HepG2 (cell line): ENCODE measurements around the gene SAMD4A. TPM values are rescaled to one million over a fixed set of nuclear protein-coding genes. Genes with fewer than 3 reads are reported as not detected.

Experiments
- ATAC-seq: fragments of 200-7000 bp; cut with Tn5 transposase; 3 replicates; pipeline ENCODE4 v1.9.1; 2020; ENCODE audit warnings: mild to moderate bottlenecking, moderate library complexity
- BruUV-seq: library from RNA; stranded (reverse); fragments of 400-500 nt; replicated peaks from 2 replicates; lab custom pipeline; 2021; lab: Mats Ljungman, UMichigan
- CTCF ChIA-PET: fragments of 300-600 bp; formaldehyde crosslinking; extraction: SDS; loops from one replicate; lab custom pipeline; 2021; ENCODE audit warnings: low total read pairs, inconsistent platforms, low intra/inter-chr PET ratio; lab: Yijun Ruan, JAX
- POLR2A ChIA-PET: fragments of 350-600 bp; sonication (Branson Sonifier 250); formaldehyde crosslinking; loops from one replicate; lab custom pipeline; 2020; ENCODE audit warnings: antibody characterized with exemption, inconsistent platforms; lab: Yijun Ruan, JAX
- DNase-seq: peaks from one replicate; pipeline ENCODE4 v3.0.0-alpha.2; 2015; ENCODE audit warnings: low spot score
- FAIRE-seq: peaks from 3 replicates; lab custom pipeline; 2011; peaks lifted over from hg19 to GRCh38; lab: Jason Lieb, UNC
- H2AFZ ChIP-seq: one replicate; pipeline ENCODE4 v1.6.1; 2011; ENCODE audit warnings: low read length, inconsistent platforms
- H3K27ac ChIP-seq: fragments of 300-600 bp; 3 replicates; pipeline ENCODE4 v1.8.0; 2011; ENCODE audit warnings: mixed run types, mild to moderate bottlenecking, mixed read lengths, low read length, inconsistent platforms; ENCODE audit not compliant: insufficient read depth; ENCODE audit errors: extremely low read length
- H3K27me3 ChIP-seq, 2 experiments: fragments of 200-600 bp in 1 of 2; 2 replicates in 1 of 2; 3 replicates in 1 of 2; pipeline versions ENCODE4 v1.6.0 to v1.8.0; 2011; ENCODE audit warnings: low read length in 2 of 2, mild to moderate bottlenecking in 2 of 2, moderate library complexity in 2 of 2, inconsistent platforms in 1 of 2; ENCODE audit not compliant: insufficient read depth in 2 of 2, control insufficient read depth in 1 of 2
- H3K36me3 ChIP-seq, 2 experiments: fragments of 200-600 bp in 1 of 2; replicated peaks in 1 of 2; 2 replicates in 1 of 2; 3 replicates in 1 of 2; pipeline versions ENCODE4 v1.5.1 to v1.8.0; 2011; ENCODE audit warnings: low read length in 2 of 2, inconsistent platforms in 1 of 2; ENCODE audit not compliant: insufficient read depth in 2 of 2, control insufficient read depth in 1 of 2
- H3K4me1 ChIP-seq: 2 replicates; pipeline ENCODE4 v1.5.1; 2012; ENCODE audit warnings: low read length, inconsistent platforms; ENCODE audit not compliant: insufficient read depth
- H3K4me2 ChIP-seq: 2 replicates; pipeline ENCODE4 v1.6.0; 2011; ENCODE audit warnings: low read depth, low read length, inconsistent platforms
- H3K4me3 ChIP-seq, 3 experiments: fragments of 200-600 bp in 1 of 3; sonication (generic), shearing (Covaris generic) in 1 of 3; replicated peaks in 1 of 3; 2 replicates each; pipeline ENCODE4 v1.5.1; 2011 to 2016; ENCODE audit warnings: low read length in 3 of 3, inconsistent platforms in 2 of 3, low read depth in 2 of 3, mild to moderate bottlenecking in 2 of 3, control low read depth in 1 of 3, mixed read lengths in 1 of 3; ENCODE audit not compliant: insufficient read depth in 1 of 3
- H3K79me2 ChIP-seq: one replicate; pipeline ENCODE4 v1.6.1; 2011; ENCODE audit warnings: low read length, inconsistent platforms; ENCODE audit not compliant: insufficient read depth
- H3K9ac ChIP-seq: 2 replicates; pipeline ENCODE4 v1.6.0; 2011; ENCODE audit warnings: mild to moderate bottlenecking, low read depth, low read length, inconsistent platforms; ENCODE audit not compliant: insufficient read depth
- H3K9me3 ChIP-seq: 2 replicates; pipeline ENCODE4 v1.5.1; 2012; ENCODE audit warnings: mild to moderate bottlenecking, low read length
- H4K20me1 ChIP-seq: 2 replicates; pipeline ENCODE4 v1.6.0; 2011; ENCODE audit warnings: inconsistent platforms, mild to moderate bottlenecking, low read length, moderate library complexity; ENCODE audit not compliant: insufficient read depth
- AGO2 ChIP-seq: fragments of 200-400 bp; formaldehyde crosslinking; optimal IDR thresholded peaks from 2 replicates; pipeline ENCODE3; 2017; ENCODE audit warnings: mild to moderate bottlenecking, low read depth, low read length, moderate library complexity
- DMAP1 ChIP-seq: IDR thresholded peaks from 2 replicates; pipeline ENCODE4 v1.6.1; 2016
- RBM22 ChIP-seq: fragments of 200-400 bp; formaldehyde crosslinking; optimal IDR thresholded peaks from 2 replicates; pipeline ENCODE3; 2017; ENCODE audit warnings: mild to moderate bottlenecking, low read length, moderate library complexity
- RORA ChIP-seq: sonication (generic); formaldehyde crosslinking; IDR thresholded peaks from 2 replicates; pipeline ENCODE4 v1.5.0; 2020; ENCODE audit warnings: mild to moderate bottlenecking, missing genetic modification reagents, moderate library complexity
- RXRA ChIP-seq: sonication (generic); formaldehyde crosslinking; IDR thresholded peaks from 2 replicates; pipeline ENCODE4 v1.5.1; 2020; ENCODE audit warnings: missing genetic modification reagents
- SCMH1 ChIP-seq: sonication (generic); formaldehyde crosslinking; IDR thresholded peaks from 2 replicates; pipeline ENCODE4 v1.9.0; 2021; ENCODE audit warnings: missing genetic modification reagents, mild to moderate bottlenecking, borderline replicate concordance
- SRSF1 ChIP-seq: fragments of 200-400 bp; formaldehyde crosslinking; optimal IDR thresholded peaks from 2 replicates; pipeline ENCODE3; 2017; ENCODE audit warnings: mild to moderate bottlenecking, low read depth, low read length, moderate library complexity
- TBL1XR1 ChIP-seq: fragments of 150-350 bp; IDR thresholded peaks from 2 replicates; pipeline ENCODE4 v1.6.1; 2014; ENCODE audit warnings: borderline replicate concordance, low read length; ENCODE audit not compliant: partially characterized antibody
- TBP ChIP-seq: sonication (generic); formaldehyde crosslinking; IDR thresholded peaks from 2 replicates; pipeline ENCODE4 v1.5.0; 2020; ENCODE audit warnings: missing genetic modification reagents
- U2AF1 ChIP-seq: fragments of 200-400 bp; formaldehyde crosslinking; optimal IDR thresholded peaks from 2 replicates; pipeline ENCODE3; 2017; ENCODE audit warnings: mild to moderate bottlenecking, low read depth, low read length
- ZNF253 ChIP-seq: sonication (generic); formaldehyde crosslinking; IDR thresholded peaks from 2 replicates; pipeline ENCODE4 v1.8.0; 2022; ENCODE audit warnings: mild to moderate bottlenecking, missing genetic modification reagents, borderline replicate concordance
- WGBS: methylation state at CpG from one replicate; pipeline ENCODE4 v1.1.6; 2017; ENCODE audit warnings: low lambda C conversion rate; 5-methylcytosine and 5-hydroxymethylcytosine counted together
- in situ Hi-C: cut with HindIII; loops from 2 replicates; pipeline ENCODE4 v1.10.0; 2017; ENCODE audit warnings: low pct_unique_long_range_greater_than_20kb; ENCODE audit not compliant: extremely low pct_ligation_motif_present
- intact Hi-C: fragments of 100-400 bp; cut with micrococcal nuclease; formaldehyde crosslinking; loops from one replicate; pipeline ENCODE4 v1.10.0; 2022; ENCODE audit not compliant: unreplicated experiment
- polyA plus RNA-seq, 8 experiments: library from polyadenylated mRNA; depleted of rRNA in 3 of 8; stranded (reverse) in 7 of 8; unstranded in 1 of 8; fragments of >200 nt; fragmentation: Illumina TruSeq in 4 of 8; extraction: Trizol in 4 of 8; gene quantifications; 2 replicates each; pipeline versions ENCODE4 v1.2.1 to v1.2.3, GENCODE V29; 2011 to 2016; ENCODE audit warnings: low read depth in 4 of 8, missing spikeins in 1 of 8, mixed read lengths in 1 of 8; ENCODE audit not compliant: insufficient read depth in 1 of 8
- total RNA-seq, 5 experiments: library from RNA; depleted of rRNA; stranded (reverse); fragments of >200 nt; fragmentation: Illumina TruSeq; extraction: Trizol; gene quantifications; 2 replicates each; pipeline ENCODE4 v1.2.3, GENCODE V29; 2016; ENCODE audit warnings: low read depth in 1 of 5

Gene SAMD4A
- total and polyA plus RNA-seq, 2 of the 13 experiments (the other 11 are each of a cell fraction or from before 2014, with no cell fraction given) = 11.8 to 13.0 TPM

GRCh38 chr14:54776361-54777001, 209.6 kb downstream of the SAMD4A start:
- intact Hi-C loops (no loop called here), in situ Hi-C loops (no loop called here)
- ChIA-PET CTCF (no interaction called here), POLR2A (no interaction called here)
- Histone ChIP-seq H3K27ac (no peak overlapping the region), H3K4me3 (no peak overlapping the region), H3K9ac (no peak overlapping the region), H3K27me3 (no peaks in the 10 kb centered on the region), H3K36me3 (peaks cover 46 to 84% of the 10 kb centered on the region in 2 experiments), H3K9me3 (no peaks in the 10 kb centered on the region), H3K4me2 (no peak overlapping the region), H4K20me1 (no peaks in the 10 kb centered on the region), H3K4me1 (peaks cover 17% of the 10 kb centered on the region), H3K79me2 (no peaks in the 10 kb centered on the region), H2AFZ (no peak overlapping the region)
- DNase-seq (no peak), ATAC-seq (no peak), FAIRE-seq (no peak)
- BruUV-seq = no TSS peak
- 96% methylated on average over 8 of the region's 12 CpGs for WGBS
- TF ChIP-seq AGO2 = peak; percentile 44
- no peak for TF ChIP-seq TBP (CRISPR knock-in tag)
- no peak for TF ChIP-seq U2AF1
- no peak for TF ChIP-seq DMAP1

- Histone ChIP-seq H3K4me1 (peaks cover 7% of the 10 kb centered on the region), H3K36me3 (peaks cover 46 to 84% of the 10 kb centered on the region in 2 experiments), H2AFZ (no peak overlapping the region), H3K9ac (no peak overlapping the region), H3K4me2 (no peak overlapping the region), H3K79me2 (no peaks in the 10 kb centered on the region), H4K20me1 (no peaks in the 10 kb centered on the region), H3K27me3 (no peaks in the 10 kb centered on the region), H3K27ac (no peak overlapping the region), H3K9me3 (no peaks in the 10 kb centered on the region), H3K4me3 (no peak overlapping the region)
- POLR2A ChIA-PET = interaction anchor here (0.5 kb wide), 1 partner anchor 60 kb away, joined by 6 read pairs; no protein-coding TSS in a partner anchor
- no peak for ATAC-seq
- no peak for DNase-seq
- CTCF ChIA-PET = no interaction called here
- in situ Hi-C loops = no loop called here
- no peak for FAIRE-seq
- intact Hi-C loops = no loop called here
- 77% methylated on average over 8 of the region's 8 CpGs for WGBS
- BruUV-seq = no TSS peak
- TF ChIP-seq RORA = no peak
- TF ChIP-seq TBL1XR1 = no peak
- TF ChIP-seq SRSF1 = no peak
- peak; percentile 57 for TF ChIP-seq RBM22
- no peak for TF ChIP-seq ZNF253 (CRISPR knock-in tag)
- no peak for TF ChIP-seq SCMH1 (CRISPR knock-in tag)
- no peak for TF ChIP-seq RXRA
These were observed 210.5 kb downstream of the SAMD4A start for GRCh38 chr14:54777395-54777794.
